HepG2 (cell line): ENCODE measurements around the gene NEGR1.

ENCODE experiments used
- EED ChIP-seq: sonication (generic); formaldehyde crosslinking; IDR thresholded peaks from 2 replicates; pipeline ENCODE4 v1.5.0; 2020; ENCODE audit warnings: mild to moderate bottlenecking, missing genetic modification reagents
- ELF3 ChIP-seq: IDR thresholded peaks from 2 replicates; pipeline ENCODE4 v1.6.1; 2016; ENCODE audit warnings: missing genetic modification reagents, missing compliant biosample characterization
- ERF ChIP-seq: IDR thresholded peaks from 2 replicates; pipeline ENCODE4 v1.6.1; 2018; ENCODE audit warnings: missing biosample characterization, missing genetic modification reagents
- FOXA1 ChIP-seq, 2 experiments: fragments of 450-650 bp in 1 of 2; sonication (generic) in 1 of 2; formaldehyde crosslinking in 1 of 2; IDR thresholded peaks; 2 replicates each; pipeline versions ENCODE4 v1.4.0 to v1.6.1; 2016 to 2020; ENCODE audit warnings: missing genetic modification reagents in 1 of 2
- NPAS2 ChIP-seq: sonication (generic); formaldehyde crosslinking; IDR thresholded peaks from 2 replicates; pipeline ENCODE4 v1.8.0; 2022; ENCODE audit warnings: mild to moderate bottlenecking, missing genetic modification reagents, borderline replicate concordance
- TCF7 ChIP-seq: sonication (generic); IDR thresholded peaks from 2 replicates; pipeline ENCODE4 v1.6.1; 2016; ENCODE audit warnings: antibody characterized with exemption, low read depth
- XRCC5 ChIP-seq: fragments of 200-400 bp; formaldehyde crosslinking; optimal IDR thresholded peaks from 2 replicates; pipeline ENCODE3; 2017; ENCODE audit warnings: mild to moderate bottlenecking, low read length
- ZNF713 ChIP-seq: sonication (generic); formaldehyde crosslinking; IDR thresholded peaks from 2 replicates; pipeline ENCODE4 v1.4.0; 2020; ENCODE audit warnings: mild to moderate bottlenecking, missing genetic modification reagents
- TF ChIP-seq, protein P1 (sequence below): sonication (generic); formaldehyde crosslinking; IDR thresholded peaks from 2 replicates; pipeline ENCODE4 v1.5.1; 2020; ENCODE audit warnings: missing genetic modification reagents, mild to moderate bottlenecking, borderline replicate concordance
- TF ChIP-seq, protein P2 (sequence below): sonication (generic); formaldehyde crosslinking; IDR thresholded peaks from 2 replicates; pipeline ENCODE4 v1.4.0; 2020; ENCODE audit warnings: missing genetic modification reagents, mild to moderate bottlenecking, borderline replicate concordance
- TF ChIP-seq, protein P3 (sequence below): sonication (generic); formaldehyde crosslinking; IDR thresholded peaks from 2 replicates; pipeline ENCODE4 v1.5.0; 2020; ENCODE audit warnings: mild to moderate bottlenecking, missing genetic modification reagents, borderline replicate concordance
- TF ChIP-seq, protein P4 (sequence below): sonication (generic); formaldehyde crosslinking; IDR thresholded peaks from 2 replicates; pipeline ENCODE4 v1.9.0; 2021; ENCODE audit warnings: missing genetic modification reagents, borderline replicate concordance

DNA sequence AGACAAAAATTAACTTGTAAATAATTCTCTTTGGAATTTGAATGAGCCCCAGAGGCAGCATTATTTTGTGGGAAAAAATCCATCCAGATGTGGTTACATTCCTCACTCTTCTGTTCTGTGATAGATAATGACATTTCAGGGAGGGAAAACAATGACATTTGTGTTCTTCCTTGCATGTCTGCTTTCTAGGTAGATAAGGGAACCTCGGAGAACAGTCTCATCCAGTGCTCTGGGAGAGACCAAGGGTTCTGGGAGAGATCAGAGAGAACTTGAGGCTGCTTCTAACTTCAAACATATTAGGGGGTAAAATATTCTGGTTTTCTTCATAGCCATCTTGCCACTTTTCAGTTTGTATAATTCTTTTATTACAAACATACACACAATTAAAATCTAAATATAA is 269.2 kb downstream of the NEGR1 start:
- TF ChIP-seq, protein P1, sequence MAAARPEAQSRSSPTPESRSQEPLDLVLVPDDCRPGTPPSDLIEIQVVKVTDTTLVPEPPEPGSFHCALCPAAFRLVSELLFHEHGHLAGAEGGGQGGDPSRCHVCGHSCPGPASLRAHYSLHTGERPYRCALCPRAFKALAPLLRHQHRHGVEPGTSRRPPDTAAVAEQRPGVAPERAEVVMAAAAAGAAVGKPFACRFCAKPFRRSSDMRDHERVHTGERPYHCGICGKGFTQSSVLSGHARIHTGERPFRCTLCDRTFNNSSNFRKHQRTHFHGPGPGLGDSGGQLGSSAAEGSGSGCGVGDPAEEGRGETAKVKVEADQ (CRISPR knock-in tag) = no peak
- TF ChIP-seq ZNF713 (CRISPR knock-in tag) (no peak), NPAS2 (CRISPR knock-in tag) (no peak), ERF (no peak), ELF3 (CRISPR knock-in tag) (no peak), FOXA1 (IDR thresholded peaks at IDR 0.05) (no peak), FOXA1 (CRISPR knock-in tag; IDR thresholded peaks at IDR 0.05) (no peak), EED (CRISPR knock-in tag) (no peak), XRCC5 (no peak), TCF7 (no peak)
- TF ChIP-seq, protein P2, sequence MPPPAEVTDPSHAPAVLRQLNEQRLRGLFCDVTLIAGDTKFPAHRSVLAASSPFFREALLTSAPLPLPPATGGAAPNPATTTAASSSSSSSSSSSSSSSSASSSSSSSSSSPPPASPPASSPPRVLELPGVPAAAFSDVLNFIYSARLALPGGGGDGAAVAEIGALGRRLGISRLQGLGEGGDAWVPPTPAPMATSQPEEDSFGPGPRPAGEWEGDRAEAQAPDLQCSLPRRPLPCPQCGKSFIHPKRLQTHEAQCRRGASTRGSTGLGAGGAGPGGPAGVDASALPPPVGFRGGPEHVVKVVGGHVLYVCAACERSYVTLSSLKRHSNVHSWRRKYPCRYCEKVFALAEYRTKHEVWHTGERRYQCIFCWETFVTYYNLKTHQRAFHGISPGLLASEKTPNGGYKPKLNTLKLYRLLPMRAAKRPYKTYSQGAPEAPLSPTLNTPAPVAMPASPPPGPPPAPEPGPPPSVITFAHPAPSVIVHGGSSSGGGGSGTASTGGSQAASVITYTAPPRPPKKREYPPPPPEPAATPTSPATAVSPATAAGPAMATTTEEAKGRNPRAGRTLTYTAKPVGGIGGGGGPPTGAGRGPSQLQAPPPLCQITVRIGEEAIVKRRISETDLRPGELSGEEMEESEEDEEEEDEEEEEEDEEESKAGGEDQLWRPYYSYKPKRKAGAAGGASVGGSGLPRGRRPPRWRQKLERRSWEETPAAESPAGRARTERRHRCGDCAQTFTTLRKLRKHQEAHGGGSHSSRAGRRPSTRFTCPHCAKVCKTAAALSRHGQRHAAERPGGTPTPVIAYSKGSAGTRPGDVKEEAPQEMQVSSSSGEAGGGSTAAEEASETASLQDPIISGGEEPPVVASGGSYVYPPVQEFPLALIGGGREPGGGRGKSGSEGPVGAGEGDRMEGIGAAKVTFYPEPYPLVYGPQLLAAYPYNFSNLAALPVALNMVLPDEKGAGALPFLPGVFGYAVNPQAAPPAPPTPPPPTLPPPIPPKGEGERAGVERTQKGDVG (CRISPR knock-in tag) = no peak
- TF ChIP-seq, protein P3, sequence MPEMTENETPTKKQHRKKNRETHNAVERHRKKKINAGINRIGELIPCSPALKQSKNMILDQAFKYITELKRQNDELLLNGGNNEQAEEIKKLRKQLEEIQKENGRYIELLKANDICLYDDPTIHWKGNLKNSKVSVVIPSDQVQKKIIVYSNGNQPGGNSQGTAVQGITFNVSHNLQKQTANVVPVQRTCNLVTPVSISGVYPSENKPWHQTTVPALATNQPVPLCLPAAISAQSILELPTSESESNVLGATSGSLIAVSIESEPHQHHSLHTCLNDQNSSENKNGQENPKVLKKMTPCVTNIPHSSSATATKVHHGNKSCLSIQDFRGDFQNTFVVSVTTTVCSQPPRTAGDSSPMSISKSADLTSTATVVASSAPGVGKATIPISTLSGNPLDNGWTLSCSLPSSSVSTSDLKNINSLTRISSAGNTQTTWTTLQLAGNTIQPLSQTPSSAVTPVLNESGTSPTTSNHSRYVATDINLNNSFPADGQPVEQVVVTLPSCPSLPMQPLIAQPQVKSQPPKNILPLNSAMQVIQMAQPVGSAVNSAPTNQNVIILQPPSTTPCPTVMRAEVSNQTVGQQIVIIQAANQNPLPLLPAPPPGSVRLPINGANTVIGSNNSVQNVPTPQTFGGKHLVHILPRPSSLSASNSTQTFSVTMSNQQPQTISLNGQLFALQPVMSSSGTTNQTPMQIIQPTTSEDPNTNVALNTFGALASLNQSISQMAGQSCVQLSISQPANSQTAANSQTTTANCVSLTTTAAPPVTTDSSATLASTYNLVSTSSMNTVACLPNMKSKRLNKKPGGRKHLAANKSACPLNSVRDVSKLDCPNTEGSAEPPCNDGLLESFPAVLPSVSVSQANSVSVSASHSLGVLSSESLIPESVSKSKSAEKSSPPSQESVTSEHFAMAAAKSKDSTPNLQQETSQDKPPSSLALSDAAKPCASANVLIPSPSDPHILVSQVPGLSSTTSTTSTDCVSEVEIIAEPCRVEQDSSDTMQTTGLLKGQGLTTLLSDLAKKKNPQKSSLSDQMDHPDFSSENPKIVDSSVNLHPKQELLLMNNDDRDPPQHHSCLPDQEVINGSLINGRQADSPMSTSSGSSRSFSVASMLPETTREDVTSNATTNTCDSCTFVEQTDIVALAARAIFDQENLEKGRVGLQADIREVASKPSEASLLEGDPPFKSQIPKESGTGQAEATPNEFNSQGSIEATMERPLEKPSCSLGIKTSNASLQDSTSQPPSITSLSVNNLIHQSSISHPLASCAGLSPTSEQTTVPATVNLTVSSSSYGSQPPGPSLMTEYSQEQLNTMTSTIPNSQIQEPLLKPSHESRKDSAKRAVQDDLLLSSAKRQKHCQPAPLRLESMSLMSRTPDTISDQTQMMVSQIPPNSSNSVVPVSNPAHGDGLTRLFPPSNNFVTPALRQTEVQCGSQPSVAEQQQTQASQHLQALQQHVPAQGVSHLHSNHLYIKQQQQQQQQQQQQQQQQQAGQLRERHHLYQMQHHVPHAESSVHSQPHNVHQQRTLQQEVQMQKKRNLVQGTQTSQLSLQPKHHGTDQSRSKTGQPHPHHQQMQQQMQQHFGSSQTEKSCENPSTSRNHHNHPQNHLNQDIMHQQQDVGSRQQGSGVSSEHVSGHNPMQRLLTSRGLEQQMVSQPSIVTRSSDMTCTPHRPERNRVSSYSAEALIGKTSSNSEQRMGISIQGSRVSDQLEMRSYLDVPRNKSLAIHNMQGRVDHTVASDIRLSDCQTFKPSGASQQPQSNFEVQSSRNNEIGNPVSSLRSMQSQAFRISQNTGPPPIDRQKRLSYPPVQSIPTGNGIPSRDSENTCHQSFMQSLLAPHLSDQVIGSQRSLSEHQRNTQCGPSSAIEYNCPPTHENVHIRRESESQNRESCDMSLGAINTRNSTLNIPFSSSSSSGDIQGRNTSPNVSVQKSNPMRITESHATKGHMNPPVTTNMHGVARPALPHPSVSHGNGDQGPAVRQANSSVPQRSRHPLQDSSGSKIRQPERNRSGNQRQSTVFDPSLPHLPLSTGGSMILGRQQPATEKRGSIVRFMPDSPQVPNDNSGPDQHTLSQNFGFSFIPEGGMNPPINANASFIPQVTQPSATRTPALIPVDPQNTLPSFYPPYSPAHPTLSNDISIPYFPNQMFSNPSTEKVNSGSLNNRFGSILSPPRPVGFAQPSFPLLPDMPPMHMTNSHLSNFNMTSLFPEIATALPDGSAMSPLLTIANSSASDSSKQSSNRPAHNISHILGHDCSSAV (CRISPR knock-in tag) = no peak
- TF ChIP-seq, protein P4, sequence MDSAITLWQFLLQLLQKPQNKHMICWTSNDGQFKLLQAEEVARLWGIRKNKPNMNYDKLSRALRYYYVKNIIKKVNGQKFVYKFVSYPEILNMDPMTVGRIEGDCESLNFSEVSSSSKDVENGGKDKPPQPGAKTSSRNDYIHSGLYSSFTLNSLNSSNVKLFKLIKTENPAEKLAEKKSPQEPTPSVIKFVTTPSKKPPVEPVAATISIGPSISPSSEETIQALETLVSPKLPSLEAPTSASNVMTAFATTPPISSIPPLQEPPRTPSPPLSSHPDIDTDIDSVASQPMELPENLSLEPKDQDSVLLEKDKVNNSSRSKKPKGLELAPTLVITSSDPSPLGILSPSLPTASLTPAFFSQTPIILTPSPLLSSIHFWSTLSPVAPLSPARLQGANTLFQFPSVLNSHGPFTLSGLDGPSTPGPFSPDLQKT (CRISPR knock-in tag) = no peak
